HG02610 (cell line): ENCODE data around the gene ITGB1BP1.

Source experiments
- ATAC-seq: cut with Tn5 transposase; IDR thresholded peaks from one replicate; pipeline ENCODE4 v1.9.1; 2021; ENCODE audit warnings: mild to moderate bottlenecking, moderate library complexity; ENCODE audit not compliant: unreplicated experiment

Gene ITGB1BP1

GRCh38 chr2:9354318-9354717 lies 69.0 kb downstream of the ITGB1BP1 start:
- ATAC-seq: no peak
